HFF-Myc (cell line): ENCODE results near the gene DAGLB.
"Not testable (repeated sequence)": the region's sequence is repeated elsewhere in the genome, so short reads cannot be mapped to it uniquely, and the experiment has no call there.

Experiments
- DNase-seq: peaks from one replicate; pipeline ENCODE4 v3.0.0-alpha.2; 2011; ENCODE audit warnings: low read depth; ENCODE audit errors: extremely low read depth
- H3K4me3 ChIP-seq: replicated peaks from 2 replicates; pipeline ENCODE4 v1.5.1; 2011; ENCODE audit warnings: low read depth, mild to moderate bottlenecking, control low read depth, low read length
- TF ChIP-seq, protein P1 (sequence below): IDR thresholded peaks from 2 replicates; pipeline ENCODE4 v1.5.1; 2012; ENCODE audit warnings: mild to moderate bottlenecking, low read depth, low read length, control low read depth; ENCODE audit errors: missing control alignments

The DAGLB gene

GRCh38 chr7:6382817-6383216 is 64.9 kb downstream of the DAGLB start:
- DNase-seq, result no peak
- TF ChIP-seq, protein P1, sequence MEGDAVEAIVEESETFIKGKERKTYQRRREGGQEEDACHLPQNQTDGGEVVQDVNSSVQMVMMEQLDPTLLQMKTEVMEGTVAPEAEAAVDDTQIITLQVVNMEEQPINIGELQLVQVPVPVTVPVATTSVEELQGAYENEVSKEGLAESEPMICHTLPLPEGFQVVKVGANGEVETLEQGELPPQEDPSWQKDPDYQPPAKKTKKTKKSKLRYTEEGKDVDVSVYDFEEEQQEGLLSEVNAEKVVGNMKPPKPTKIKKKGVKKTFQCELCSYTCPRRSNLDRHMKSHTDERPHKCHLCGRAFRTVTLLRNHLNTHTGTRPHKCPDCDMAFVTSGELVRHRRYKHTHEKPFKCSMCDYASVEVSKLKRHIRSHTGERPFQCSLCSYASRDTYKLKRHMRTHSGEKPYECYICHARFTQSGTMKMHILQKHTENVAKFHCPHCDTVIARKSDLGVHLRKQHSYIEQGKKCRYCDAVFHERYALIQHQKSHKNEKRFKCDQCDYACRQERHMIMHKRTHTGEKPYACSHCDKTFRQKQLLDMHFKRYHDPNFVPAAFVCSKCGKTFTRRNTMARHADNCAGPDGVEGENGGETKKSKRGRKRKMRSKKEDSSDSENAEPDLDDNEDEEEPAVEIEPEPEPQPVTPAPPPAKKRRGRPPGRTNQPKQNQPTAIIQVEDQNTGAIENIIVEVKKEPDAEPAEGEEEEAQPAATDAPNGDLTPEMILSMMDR, result no peak
- H3K4me3 ChIP-seq, result no peak overlapping the region

DNA sequence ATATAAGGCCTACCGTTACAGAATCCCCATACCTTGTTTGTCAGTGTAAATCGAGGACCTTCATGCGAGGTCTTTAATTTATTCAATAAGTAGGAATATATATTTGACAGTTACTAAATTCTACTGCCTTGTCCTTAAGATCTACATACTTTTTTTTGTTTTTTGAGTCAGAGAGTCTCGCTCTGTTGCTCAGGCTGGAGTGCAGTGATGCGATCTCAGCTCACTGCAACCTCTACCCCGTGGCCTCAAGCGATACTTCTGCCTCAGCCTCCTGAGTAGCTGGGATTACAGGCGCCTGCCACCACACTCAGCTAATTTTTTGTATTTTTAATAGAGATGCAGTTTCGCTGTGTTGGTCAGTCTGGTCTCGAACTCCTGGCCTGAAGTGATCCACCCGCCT is 65.9 kb downstream of the DAGLB start:
- not testable (repeated sequence) for H3K4me3 ChIP-seq

DNA sequence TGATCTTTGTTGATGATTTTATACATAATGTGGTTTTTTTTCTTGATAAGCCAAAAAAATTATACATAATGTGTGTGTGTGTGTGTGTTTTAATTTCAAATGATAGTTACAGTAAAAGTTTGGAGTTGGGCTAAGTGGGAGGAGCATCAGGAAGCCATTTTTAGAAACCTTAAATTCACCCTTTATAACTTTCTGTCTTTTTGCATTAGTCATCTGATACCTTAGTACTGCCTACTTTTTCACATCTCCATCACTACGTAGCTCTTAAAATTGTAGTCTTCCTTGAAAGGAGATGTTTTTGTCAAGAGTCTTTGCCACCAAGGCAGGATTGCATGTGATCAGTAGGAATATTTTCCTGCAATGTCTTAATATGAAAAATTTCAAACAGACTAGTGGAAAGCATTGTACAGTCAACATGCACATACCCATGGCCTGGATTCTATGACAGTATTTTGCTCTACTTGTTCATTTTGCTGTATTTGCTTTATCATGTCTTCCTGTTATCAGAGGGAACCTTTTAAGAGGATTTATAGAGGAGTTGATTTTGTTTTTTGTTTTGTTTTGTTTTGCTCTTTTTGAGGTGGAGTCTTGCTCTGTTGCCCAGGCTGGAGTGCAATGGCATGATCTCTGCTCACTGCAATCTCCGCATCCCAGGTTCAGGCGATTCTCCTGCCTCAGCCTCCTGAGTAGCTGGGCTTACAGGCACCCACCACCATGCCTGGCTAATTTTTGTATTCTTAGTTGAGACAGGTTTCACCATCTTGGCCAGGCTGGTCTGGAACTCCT is 67.3 kb downstream of the DAGLB start:
- H3K4me3 ChIP-seq, result no peak overlapping the region
- no peak for DNase-seq
- TF ChIP-seq, protein P1, result no peak

More for the DNA sequence above, 65.9 kb downstream of the DAGLB start:
- DNase-seq, result not testable (repeated sequence)

DNA sequence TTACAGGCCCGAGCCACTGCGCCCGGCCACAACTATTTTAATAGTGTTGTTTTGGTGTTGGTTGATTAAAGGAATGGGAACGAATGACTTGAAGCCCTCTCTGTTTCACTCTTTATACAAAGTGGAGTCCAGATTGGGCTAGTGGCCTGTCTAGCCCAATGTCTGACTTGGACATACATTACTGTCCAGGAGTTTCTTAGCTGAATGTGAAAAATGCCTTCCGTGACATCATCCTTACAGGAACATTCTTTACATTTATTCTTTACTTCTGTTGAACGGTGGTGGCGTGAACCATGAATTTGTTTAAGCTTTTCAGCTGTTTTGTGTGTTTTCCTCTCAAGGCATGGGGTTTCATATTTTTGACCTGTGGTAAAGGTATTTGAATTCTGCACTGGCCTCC is 67.9 kb downstream of the DAGLB start:
- H3K4me3 ChIP-seq, result no peak overlapping the region
- DNase-seq, result no peak
- TF ChIP-seq, protein P1, result no peak

- DNase-seq, H3K4me3 ChIP-seq: not testable (repeated sequence)
Measured at GRCh38 chr7:6378556-6378955, 69.2 kb downstream of the DAGLB start.

GRCh38 chr7:6376820-6377219 is 70.9 kb downstream of the DAGLB start:
- TF ChIP-seq, protein P1, result no peak
- no peak for DNase-seq
- peak overlapping the region; percentile 91 for H3K4me3 ChIP-seq

DNA sequence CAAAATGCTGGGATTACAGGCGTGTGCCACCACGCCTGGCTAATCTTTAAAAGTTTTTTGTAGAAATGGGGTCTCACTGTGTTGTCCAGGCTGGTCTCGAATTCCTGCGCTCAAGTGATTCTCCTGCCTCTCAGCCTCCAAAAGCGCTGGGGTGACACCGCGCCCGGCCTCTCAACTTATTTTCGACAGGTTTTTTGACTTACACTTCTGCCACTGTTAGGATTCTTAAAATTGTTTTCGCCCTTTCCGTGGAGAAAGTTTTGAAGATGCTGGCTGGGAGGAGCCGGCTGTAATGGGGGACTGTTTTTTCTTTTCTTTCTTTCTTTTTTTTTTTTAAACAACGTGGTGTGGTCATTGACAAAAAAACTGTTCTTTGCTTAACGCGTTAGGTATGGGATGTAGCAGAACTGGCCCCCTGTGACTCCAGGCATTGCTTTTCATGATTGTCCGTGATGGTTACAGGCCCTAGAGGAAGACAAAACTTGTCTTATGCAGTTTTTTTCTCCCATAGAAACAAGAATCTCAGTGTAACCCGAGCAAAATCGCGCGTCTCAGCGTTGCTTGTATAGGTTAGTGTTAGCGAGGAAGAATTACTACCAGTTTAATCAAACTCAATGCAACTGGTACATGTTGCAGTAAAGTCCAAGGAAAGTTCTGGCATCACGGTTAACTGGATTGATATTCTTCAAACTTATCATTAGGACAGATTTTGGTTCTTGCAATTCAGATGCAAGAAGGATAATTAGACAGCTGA is 72.2 kb downstream of the DAGLB start:
- TF ChIP-seq, protein P1, result no peak
- H3K4me3 ChIP-seq, result peak overlapping the region; percentile 91
- no peak for DNase-seq

GRCh38 chr7:6367701-6368211 is 80.0 kb downstream of the DAGLB start:
- TF ChIP-seq, protein P1, result no peak

More at GRCh38 chr7:6367701-6368211, 80.0 kb downstream of the DAGLB start:
- DNase-seq, result peak; percentile 65
- H3K4me3 ChIP-seq, result no peak overlapping the region
